D721Med (cell line): ENCODE data around the gene EFL1.

Experiments
- DNase-seq: peaks from one replicate; pipeline ENCODE4 v3.0.0; 2011; ENCODE audit warnings: low spot score; ENCODE audit not compliant: insufficient read length
- FAIRE-seq: peaks from 2 replicates; lab custom pipeline; 2011; peaks lifted over from hg19 to GRCh38; lab: Jason Lieb, UNC
- TF ChIP-seq, protein P1 (sequence below): IDR thresholded peaks from 2 replicates; pipeline ENCODE4 v1.5.1; 2012; ENCODE audit warnings: mild to moderate bottlenecking, control low read depth; ENCODE audit not compliant: insufficient read depth; ENCODE audit errors: missing control alignments

The EFL1 gene

DNA sequence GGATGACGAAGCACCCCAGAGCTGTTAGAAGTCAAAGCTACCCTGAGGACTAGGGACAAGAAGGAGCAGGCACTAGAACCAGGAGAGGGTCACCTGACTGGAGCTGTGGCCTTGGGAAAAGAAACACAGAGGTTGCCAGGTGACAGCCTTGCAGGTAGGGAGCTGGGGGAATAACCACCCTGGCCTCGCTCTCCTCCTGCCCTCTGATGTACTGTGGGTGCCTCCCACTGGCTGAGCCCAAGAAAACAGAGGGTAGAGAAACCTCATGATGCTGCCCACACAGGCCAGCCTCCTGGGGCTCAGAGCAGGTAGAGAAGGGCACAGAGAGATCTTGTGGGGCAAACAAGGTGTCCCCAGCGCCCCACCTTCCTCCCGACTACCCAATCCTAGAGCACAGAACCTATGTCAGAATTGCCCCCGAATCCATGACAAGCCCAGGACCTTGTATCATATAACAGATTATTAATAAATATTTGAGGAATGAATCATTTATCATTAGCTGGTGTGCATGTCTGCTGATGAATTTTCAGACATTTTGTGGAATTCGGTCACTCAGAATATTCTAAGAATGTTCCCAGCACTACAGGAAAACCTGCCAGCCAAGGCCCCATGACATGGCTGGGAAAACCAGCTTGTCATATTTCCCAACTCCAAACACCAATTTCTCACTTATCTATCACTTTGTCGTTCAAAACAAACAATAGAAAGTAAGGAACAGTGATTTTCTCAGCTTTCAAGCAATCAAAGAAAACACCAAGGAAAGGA lies 156.9 kb downstream of the EFL1 start:
- no peak for FAIRE-seq
- DNase-seq, result no peak
- TF ChIP-seq, protein P1, sequence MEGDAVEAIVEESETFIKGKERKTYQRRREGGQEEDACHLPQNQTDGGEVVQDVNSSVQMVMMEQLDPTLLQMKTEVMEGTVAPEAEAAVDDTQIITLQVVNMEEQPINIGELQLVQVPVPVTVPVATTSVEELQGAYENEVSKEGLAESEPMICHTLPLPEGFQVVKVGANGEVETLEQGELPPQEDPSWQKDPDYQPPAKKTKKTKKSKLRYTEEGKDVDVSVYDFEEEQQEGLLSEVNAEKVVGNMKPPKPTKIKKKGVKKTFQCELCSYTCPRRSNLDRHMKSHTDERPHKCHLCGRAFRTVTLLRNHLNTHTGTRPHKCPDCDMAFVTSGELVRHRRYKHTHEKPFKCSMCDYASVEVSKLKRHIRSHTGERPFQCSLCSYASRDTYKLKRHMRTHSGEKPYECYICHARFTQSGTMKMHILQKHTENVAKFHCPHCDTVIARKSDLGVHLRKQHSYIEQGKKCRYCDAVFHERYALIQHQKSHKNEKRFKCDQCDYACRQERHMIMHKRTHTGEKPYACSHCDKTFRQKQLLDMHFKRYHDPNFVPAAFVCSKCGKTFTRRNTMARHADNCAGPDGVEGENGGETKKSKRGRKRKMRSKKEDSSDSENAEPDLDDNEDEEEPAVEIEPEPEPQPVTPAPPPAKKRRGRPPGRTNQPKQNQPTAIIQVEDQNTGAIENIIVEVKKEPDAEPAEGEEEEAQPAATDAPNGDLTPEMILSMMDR, result no peak

DNA sequence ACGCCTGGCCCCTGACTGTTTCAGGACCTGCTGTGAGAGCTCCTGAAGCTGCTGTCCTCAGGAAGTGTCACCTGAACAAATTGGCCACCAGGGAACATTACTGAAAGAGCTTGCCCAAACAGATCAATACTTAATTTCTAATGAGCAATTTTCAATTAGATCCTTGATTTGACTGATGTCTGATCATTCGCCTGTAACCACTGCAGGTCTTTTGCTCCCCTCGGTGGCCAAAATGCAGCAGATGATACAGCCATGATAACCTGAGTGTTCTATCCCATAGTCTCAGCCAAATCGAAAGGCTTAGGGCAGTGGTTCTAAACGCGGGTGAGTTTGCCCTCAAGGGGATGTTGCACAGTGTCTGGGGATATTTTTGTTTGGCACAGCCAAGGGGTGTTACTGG lies 159.1 kb downstream of the EFL1 start:
- FAIRE-seq, result no peak
- DNase-seq, result no peak
- TF ChIP-seq, protein P1, result peak; percentile 10

DNA sequence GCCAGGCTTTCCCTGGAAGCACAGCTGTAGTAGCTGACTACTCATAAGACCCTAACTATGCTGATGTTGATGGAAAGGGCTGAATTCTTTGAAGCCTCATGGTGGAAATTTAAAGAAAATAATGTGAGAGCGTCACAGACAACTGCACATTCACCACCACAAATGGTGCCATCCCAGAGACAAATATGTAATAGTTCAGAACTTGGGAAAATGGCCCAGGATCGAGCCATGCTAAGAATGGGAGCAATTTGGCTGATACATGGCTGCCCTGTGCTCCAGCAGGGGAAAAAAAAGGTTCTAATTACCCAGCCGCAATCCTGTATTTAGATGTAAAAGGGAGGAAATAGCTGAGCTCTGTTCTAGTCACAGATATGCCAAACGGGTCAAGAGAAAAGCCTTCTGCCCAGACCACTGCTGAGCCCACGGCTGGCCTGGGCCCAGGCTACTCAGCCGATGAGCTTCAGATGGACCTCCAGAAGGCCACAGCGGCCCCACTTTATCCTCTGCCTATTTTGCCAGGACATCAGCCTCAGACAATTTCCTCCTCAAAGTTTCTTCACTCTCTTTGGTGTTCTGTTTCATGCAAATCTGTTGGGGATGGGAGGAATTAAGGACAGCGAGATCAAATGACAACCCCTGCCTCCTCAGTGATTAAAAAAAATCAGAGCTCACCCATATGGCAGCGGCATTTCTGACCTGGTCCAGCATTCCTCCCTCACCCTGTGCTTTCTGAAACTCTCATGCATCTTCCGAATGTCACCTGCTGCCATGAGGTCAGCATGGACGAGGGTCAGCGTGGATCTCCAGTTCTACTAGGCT lies 162.2 kb downstream of the EFL1 start:
- TF ChIP-seq, protein P1, result no peak
- FAIRE-seq (no peak), DNase-seq (no peak)

DNA sequence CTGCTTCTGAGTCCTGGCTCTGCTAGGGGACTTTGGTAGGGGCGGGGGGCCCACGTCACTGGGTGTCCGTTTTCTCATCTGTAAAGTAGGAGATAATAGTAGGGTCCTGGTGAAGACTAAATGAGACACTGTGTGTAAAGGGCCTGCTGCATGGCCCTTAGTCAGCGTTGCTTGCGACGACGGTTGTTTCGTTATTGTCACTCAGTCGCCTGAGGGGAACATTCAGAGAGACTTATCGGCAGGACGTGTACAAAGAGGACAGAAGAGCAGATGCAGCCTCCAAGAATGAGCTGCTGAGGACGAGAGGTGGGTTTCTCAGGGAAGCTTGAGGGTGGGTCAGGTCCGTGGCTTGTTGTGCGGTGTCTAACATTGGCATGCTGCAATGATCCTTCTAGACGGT lies 163.9 kb downstream of the EFL1 start:
- TF ChIP-seq, protein P1, result no peak
- DNase-seq (no peak), FAIRE-seq (no peak)

DNA sequence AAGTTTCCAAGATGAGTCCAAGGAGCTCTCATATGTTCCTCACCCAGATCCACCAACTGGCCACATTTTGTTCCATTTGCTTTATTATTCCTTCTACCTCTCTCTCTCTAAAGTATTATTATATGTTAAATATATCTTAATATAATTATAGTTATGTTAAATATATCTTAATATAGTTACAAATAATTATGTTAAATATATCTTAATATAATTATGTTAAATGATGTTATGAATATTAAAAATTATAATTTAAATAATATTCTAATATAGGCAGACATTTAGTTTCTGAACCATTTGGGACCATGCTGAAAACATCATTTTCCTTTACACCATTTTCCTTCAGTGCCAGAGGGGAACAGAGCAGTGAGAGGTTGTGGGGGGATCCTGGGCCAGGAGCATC lies 166.7 kb downstream of the EFL1 start:
- DNase-seq, result no peak
- FAIRE-seq, result no peak
- TF ChIP-seq, protein P1, result no peak

DNA sequence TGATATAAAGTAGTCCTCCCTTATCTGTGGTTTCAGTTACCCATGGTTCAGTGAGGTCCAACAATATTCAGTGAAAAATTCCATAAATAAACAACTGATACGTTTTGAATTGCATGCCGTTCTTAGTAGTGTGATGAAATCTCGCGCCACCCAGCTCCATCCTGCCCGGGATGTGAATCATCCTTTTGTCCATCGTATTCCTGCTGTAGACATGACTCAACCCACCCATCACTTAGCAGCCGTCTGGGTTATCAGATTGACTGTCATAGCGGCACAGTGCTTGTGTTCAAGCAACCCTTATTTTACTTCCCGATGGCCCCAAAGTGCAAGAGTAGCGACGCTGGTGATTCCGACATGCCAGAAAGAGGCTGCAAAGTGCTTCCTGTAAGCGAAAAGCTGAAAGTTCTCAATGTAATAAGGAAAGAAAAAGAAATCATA lies 168.7 kb downstream of the EFL1 start:
- TF ChIP-seq, protein P1, result no peak
- DNase-seq, result no peak
- FAIRE-seq, result no peak
